T-helper 9 cell (primary cell): ENCODE results near the gene SLC6A4.
"Not testable (repeated sequence)": the region's sequence is repeated elsewhere in the genome, so short reads cannot be mapped to it uniquely, and the experiment has no call there.

Source experiments
- DNase-seq: peaks from one replicate; pipeline ENCODE4 v3.0.0-alpha.2; 2020

SLC6A4 gene

GRCh38 chr17:30218799-30219198 lies 16.7 kb downstream of the SLC6A4 start:
- no peak for DNase-seq

- no peak for DNase-seq
Measured at GRCh38 chr17:30217746-30218245, 17.7 kb downstream of the SLC6A4 start.

DNA sequence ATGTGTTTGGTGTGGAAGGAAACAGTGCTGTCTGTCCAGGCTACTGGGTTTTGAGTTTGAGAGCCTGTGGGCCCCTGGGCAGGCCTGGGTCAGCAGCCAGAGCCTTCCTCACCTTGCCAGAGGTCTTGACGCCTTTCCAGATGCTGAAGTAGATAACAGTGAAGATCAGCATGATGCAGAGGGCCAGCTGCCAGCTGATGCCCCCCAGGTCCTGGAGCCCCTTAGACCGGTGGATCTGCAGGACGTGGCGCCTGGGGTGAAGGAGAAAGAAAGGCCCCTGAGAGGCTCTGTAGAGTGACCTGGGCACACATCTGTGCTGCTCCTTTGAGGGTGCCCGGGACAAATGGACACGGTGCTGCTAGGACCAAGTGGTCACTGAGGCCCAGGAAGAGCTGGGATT lies 18.4 kb downstream of the SLC6A4 start:
- no peak for DNase-seq

GRCh38 chr17:30212750-30213149 lies 22.7 kb downstream of the SLC6A4 start:
- DNase-seq, result no peak

- DNase-seq, result no peak
Measured at GRCh38 chr17:30211371-30211770, 24.1 kb downstream of the SLC6A4 start.

DNA sequence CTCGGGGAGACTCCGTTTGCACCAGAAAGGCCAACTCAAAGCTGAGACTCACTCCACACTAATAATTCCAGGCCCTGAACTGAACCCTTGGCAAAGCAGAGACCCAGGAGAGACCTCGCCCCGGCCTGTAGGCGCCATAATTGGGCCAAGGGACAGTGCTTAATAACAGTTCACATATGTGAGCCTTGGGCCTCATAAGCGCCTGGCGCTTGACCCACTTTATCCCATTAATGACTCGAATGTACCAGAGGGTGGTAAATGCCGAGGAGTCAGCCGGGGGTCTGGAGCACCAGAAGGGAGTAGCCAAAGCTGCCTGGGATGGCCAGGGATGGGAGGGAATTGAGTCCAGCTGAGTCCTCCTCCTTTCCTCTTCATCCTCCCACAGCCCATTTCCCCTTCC lies 24.6 kb downstream of the SLC6A4 start:
- no peak for DNase-seq

- no peak for DNase-seq
Measured at GRCh38 chr17:30210366-30210765, 25.1 kb downstream of the SLC6A4 start.

GRCh38 chr17:30209930-30210329 lies 25.6 kb downstream of the SLC6A4 start:
- no peak for DNase-seq

GRCh38 chr17:30208214-30208613 lies 27.3 kb downstream of the SLC6A4 start:
- DNase-seq, result no peak

- DNase-seq, result no peak
Measured at GRCh38 chr17:30207655-30208054, 27.8 kb downstream of the SLC6A4 start.

DNA sequence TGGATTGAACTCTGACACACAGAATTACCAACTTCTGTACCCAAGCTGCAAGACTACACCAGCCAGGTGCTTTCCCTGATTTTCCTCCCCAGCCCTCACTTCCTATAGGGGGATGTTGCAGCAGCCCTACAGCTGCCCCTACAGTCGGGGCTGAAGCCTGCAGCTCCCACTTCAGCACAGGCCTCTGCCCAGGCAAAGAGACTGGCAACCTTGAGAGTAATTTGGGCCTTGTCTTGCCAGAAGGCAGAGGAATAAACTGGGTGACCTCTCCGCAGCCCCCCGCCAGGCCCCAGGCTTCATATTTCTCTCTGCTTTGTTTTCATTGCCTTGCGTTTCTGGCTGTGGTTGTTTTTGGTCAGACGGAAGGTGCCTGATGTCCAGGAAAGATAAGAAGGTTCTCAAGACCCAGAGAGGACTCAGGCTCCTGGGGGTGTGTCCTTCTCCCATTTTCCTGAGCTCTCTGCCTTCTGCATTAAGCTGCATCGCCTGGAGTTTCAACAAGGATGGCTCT lies 32.0 kb downstream of the SLC6A4 start:
- DNase-seq, result no peak

DNA sequence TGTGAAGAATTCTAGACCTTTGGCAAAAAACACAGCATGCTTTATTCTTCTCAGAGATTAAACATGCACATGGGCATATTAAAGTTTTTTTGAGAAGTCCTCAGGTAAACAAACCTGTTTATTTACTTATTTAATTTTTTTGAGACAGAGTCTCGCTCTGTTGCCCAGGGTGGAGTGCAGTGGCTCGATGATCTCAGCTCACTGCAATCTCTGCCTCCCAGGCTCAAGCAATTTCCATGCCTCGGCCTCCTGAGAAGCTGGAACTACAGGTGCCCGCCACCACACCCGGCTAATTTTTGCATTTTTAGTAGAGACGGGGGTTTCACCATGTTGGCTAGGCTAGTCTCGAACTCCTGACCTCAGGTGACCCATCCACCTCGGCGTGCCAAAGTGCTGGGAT lies 34.8 kb downstream of the SLC6A4 start:
- DNase-seq, result not testable (repeated sequence)

GRCh38 chr17:30200106-30200505 lies 35.4 kb downstream of the SLC6A4 start:
- no peak for DNase-seq

GRCh38 chr17:30199600-30199999 lies 35.9 kb downstream of the SLC6A4 start:
- DNase-seq, result no peak

DNA sequence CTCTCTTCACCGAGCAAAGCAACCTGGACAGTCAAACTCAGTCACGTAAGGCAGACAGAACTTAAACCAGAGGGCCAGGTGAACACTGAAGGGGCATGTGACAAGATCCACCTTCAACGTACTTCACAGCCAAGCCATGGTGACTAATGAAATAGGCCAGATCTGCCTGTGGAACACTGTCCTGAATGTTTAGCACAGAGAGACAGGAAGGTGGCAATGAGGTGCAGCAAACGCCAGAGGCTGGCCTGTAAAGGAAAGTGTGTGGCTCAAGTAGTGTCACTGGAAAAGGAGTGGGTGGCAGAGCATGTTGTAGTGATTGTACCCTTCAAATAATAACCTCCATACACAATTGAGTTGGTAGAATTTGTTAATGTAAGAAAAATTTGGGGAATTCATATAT lies 38.1 kb downstream of the SLC6A4 start:
- no peak for DNase-seq

DNA sequence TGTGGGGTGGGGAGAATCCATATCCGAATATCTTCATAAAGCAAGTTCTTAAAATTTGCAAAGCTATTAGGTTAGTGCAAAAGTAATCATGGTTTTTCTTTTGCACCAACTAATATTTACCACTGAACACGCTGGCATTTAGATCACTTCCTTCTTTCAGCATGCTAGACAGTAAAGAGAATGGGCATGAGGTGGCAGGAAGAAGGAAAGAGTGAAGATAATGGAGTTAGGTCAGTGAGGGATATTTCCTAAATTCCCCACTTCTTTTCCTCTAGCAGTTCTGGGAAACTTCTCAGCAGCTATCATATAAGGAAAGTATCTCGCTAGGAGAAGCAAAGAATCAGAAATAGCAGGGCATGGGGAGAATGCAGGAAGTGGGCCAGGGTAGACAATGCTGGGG lies 39.0 kb downstream of the SLC6A4 start:
- DNase-seq, result no peak

DNA sequence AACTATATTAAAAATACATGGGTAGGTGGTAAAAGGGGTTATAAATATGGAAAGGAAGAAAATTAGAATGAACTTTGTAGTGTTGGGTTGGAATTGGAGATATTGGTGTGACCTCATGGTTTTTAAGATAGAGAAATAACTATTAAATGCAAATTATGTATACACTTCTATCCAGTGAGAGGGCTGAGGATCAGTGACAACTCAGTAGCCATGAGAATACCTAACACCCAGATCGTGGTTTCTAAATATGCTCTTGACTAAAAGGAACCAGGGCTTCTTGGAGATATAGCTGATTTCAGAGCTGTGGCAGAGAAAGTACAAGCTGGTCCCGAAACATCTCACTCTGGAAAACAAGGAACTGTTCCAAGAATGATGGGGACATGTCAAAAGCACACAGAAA lies 44.4 kb downstream of the SLC6A4 start:
- DNase-seq, result no peak

- DNase-seq, result no peak
Measured at GRCh38 chr17:30188211-30188939, 47.1 kb downstream of the SLC6A4 start.

GRCh38 chr17:30187573-30187972 lies 47.9 kb downstream of the SLC6A4 start:
- no peak for DNase-seq

GRCh38 chr17:30186761-30187160 lies 48.7 kb downstream of the SLC6A4 start:
- DNase-seq, result no peak

GRCh38 chr17:30176855-30177254 lies 58.6 kb downstream of the SLC6A4 start:
- DNase-seq, result no peak

DNA sequence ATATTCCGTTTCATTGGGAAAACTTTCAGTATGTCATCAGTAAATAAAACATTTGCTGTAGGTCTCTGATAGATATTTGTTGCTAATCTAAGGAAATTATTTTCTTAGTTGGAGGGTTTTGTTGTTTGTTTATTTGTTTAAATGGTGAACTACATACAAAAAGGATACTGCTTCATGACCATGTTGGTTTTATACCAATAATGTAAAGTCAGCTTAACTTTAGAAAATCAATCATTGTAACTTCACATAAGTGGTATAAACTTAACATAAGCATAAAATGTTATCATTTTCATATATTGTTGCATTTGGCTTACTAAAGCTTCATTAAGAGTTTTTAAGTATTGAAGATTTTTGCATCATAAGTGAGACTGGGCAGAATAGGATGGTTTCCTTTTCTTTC lies 60.9 kb downstream of the SLC6A4 start:
- no peak for DNase-seq

DNA sequence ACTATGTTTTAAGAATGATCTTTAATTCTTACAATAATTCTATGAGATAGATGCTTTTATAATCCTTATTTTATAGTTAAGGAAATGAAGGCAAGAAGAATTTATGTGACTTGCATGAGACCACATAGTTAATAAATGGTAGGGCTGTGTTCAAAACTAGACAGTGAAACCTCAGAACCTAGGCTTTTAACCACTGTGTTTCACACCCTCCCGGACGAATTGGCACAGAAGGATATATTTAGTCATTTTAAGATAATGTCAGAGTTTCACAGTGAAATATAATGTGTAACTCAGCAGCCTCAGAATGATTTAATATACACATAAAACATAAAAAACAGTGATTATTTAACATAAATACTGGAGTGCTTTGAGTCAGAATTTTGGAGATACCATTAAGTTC lies 61.8 kb downstream of the SLC6A4 start:
- no peak for DNase-seq

DNA sequence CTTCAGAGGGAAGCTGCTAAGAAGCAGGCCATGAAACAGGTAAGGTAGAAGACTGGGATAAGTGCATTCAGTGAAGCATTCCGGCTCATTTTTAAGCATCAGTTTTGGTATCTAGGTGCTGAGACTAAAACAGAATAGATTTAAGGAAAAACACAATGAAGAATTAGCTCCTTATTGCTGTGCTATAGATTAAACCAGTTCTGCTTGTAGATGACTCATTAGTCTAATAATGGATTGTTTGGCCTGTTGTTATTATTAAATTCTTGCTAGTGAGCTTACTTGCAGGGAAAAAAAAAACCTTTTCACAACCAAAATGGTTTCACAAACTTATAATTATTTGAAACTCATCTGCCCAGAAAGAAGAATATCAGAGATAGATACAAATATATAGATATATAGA lies 62.9 kb downstream of the SLC6A4 start:
- no peak for DNase-seq

GRCh38 chr17:30170415-30170987 lies 65.0 kb downstream of the SLC6A4 start:
- DNase-seq, result no peak
